H1 (cell line): ENCODE measurements around the gene ZNF512B. TPM values are rescaled to one million over a fixed set of nuclear protein-coding genes. Genes with fewer than 3 reads are reported as not detected.

Experiments used
- CTCF ChIA-PET: fragments of 300-600 bp; sonication (Branson Sonifier 250); formaldehyde crosslinking; loops from one replicate; lab custom pipeline; 2021; ENCODE audit not compliant: partially characterized antibody; lab: Charles Lee
- POLR2A ChIA-PET: fragments of 300-600 bp; sonication (Branson Sonifier 250); formaldehyde crosslinking; loops from one replicate; lab custom pipeline; 2021; ENCODE audit warnings: inconsistent platforms; ENCODE audit not compliant: partially characterized antibody; lab: Charles Lee
- DNase-seq, 2 experiments: peaks; one replicate each; pipeline versions ENCODE4 v3.0.0 to v3.0.0-alpha.2; 2010 to 2022; ENCODE audit warnings: low spot score in 2 of 2, low read depth in 1 of 2, mixed read lengths in 1 of 2
- FAIRE-seq: peaks from 2 replicates; lab custom pipeline; 2011; peaks lifted over from hg19 to GRCh38; lab: Jason Lieb, UNC
- H2AFZ ChIP-seq: 2 replicates; pipeline ENCODE4 v1.8.1; 2012; ENCODE audit warnings: low read length, inconsistent platforms
- H2AK5ac ChIP-seq: 2 replicates; pipeline ENCODE4 v1.6.1; 2013; ENCODE audit warnings: low read depth, low read length
- H2BK120ac ChIP-seq: replicated peaks from 2 replicates; pipeline ENCODE3; 2013; ENCODE audit warnings: low read depth, low read length, inconsistent platforms
- H2BK12ac ChIP-seq: 2 replicates; pipeline ENCODE4 v1.6.1; 2013; ENCODE audit warnings: low read depth, low read length
- H2BK15ac ChIP-seq: 2 replicates; pipeline ENCODE4 v1.6.1; 2013; ENCODE audit warnings: low read length
- H2BK20ac ChIP-seq: 2 replicates; pipeline ENCODE4 v1.6.1; 2013; ENCODE audit warnings: low read length
- H2BK5ac ChIP-seq: 2 replicates; pipeline ENCODE4 v1.6.1; 2013; ENCODE audit warnings: low read depth, low read length
- H3K14ac ChIP-seq: 2 replicates; pipeline ENCODE4 v1.6.1; 2013; ENCODE audit warnings: inconsistent platforms; ENCODE audit not compliant: insufficient read length
- H3K18ac ChIP-seq: 2 replicates; pipeline ENCODE4 v1.6.1; 2013; ENCODE audit warnings: low read length; ENCODE audit errors: extremely low read depth
- H3K23ac ChIP-seq: 2 replicates; pipeline ENCODE4 v1.6.1; 2013; ENCODE audit warnings: inconsistent platforms; ENCODE audit not compliant: insufficient read length
- H3K23me2 ChIP-seq: 2 replicates; pipeline ENCODE4 v1.6.1; 2013; ENCODE audit warnings: low read depth, low read length
- H3K27ac ChIP-seq: 2 replicates; pipeline ENCODE4 v1.6.1; 2011; ENCODE audit warnings: low read depth, low read length, inconsistent platforms
- H3K27me3 ChIP-seq, 4 experiments: replicated peaks in 1 of 4; 1 replicate in 1 of 4; 2 replicates in 3 of 4; pipeline versions ENCODE4 v1.6.1 to v1.8.1; 2011 to 2013; ENCODE audit warnings: low read length in 3 of 4, mild to moderate bottlenecking in 3 of 4, inconsistent platforms in 2 of 4, mixed read lengths in 2 of 4, moderate library complexity in 1 of 4; ENCODE audit not compliant: control insufficient read depth in 3 of 4, insufficient read depth in 3 of 4; ENCODE audit errors: extremely low read depth in 1 of 4
- H3K36me3 ChIP-seq, 4 experiments: 2 replicates each; pipeline versions ENCODE4 v1.6.1 to v1.8.1; 2011 to 2013; ENCODE audit warnings: mild to moderate bottlenecking in 4 of 4, low read length in 3 of 4, moderate library complexity in 2 of 4, control low read depth in 1 of 4, inconsistent platforms in 1 of 4; ENCODE audit not compliant: insufficient read depth in 4 of 4, control insufficient read depth in 2 of 4
- H3K4ac ChIP-seq: replicated peaks from 2 replicates; pipeline ENCODE3; 2013; ENCODE audit warnings: low read length, low read depth, mixed read lengths, inconsistent platforms; ENCODE audit not compliant: insufficient read length
- H3K4me1 ChIP-seq, 4 experiments: replicated peaks in 1 of 4; 1 replicate in 1 of 4; 2 replicates in 3 of 4; pipeline versions ENCODE4 v1.6.1 to v1.8.1; 2011 to 2013; ENCODE audit warnings: low read length in 3 of 4, inconsistent platforms in 2 of 4, mixed read lengths in 1 of 4; ENCODE audit not compliant: insufficient read depth in 4 of 4, control insufficient read depth in 3 of 4
- H3K4me2 ChIP-seq, 2 experiments: 2 replicates each; pipeline versions ENCODE4 v1.6.1 to v1.8.1; 2011 to 2013; ENCODE audit warnings: low read depth in 2 of 2, low read length in 2 of 2, control low read depth in 1 of 2, inconsistent platforms in 1 of 2, mild to moderate bottlenecking in 1 of 2; ENCODE audit not compliant: insufficient read depth in 1 of 2
- H3K4me3 ChIP-seq, 4 experiments: fragments of 200-600, 300-600 bp in 1 of 4; sonication (generic), shearing (Covaris generic), sonication (Bioruptor Twin) in 1 of 4; 2 replicates each; pipeline versions ENCODE4 v1.5.1 to v1.8.1; 2011 to 2016; ENCODE audit warnings: low read length in 4 of 4, low read depth in 3 of 4, control low read depth in 2 of 4, inconsistent platforms in 2 of 4, mild to moderate bottlenecking in 2 of 4, mixed read lengths in 1 of 4, moderate library complexity in 1 of 4; ENCODE audit not compliant: insufficient read depth in 2 of 4; ENCODE audit errors: extremely low read depth in 1 of 4
- H3K56ac ChIP-seq: replicated peaks from 2 replicates; pipeline ENCODE3; 2013; ENCODE audit warnings: low read depth, mild to moderate bottlenecking, mixed read lengths, low read length, inconsistent platforms; ENCODE audit not compliant: insufficient read length
- H3K79me1 ChIP-seq: 2 replicates; pipeline ENCODE4 v1.6.1; 2013; ENCODE audit warnings: low read depth, low read length, control low read depth
- H3K79me2 ChIP-seq, 2 experiments: 2 replicates each; pipeline versions ENCODE4 v1.6.1 to v1.8.1; 2012 to 2013; ENCODE audit warnings: low read length in 2 of 2, mild to moderate bottlenecking in 2 of 2, inconsistent platforms in 1 of 2; ENCODE audit not compliant: insufficient read depth in 2 of 2, control insufficient read depth in 1 of 2
- H3K9ac ChIP-seq, 4 experiments: replicated peaks in 1 of 4; 1 replicate in 1 of 4; 2 replicates in 3 of 4; pipeline versions ENCODE4 v1.6.1 to v1.8.1; 2011 to 2013; ENCODE audit warnings: low read depth in 3 of 4, low read length in 3 of 4, control low read depth in 2 of 4, mild to moderate bottlenecking in 2 of 4, moderate library complexity in 2 of 4, inconsistent platforms in 1 of 4; ENCODE audit errors: extremely low read depth in 1 of 4
- H3K9me3 ChIP-seq, 2 experiments: 2 replicates each; pipeline versions ENCODE4 v1.6.1 to v1.8.1; 2012 to 2013; ENCODE audit warnings: mild to moderate bottlenecking in 2 of 2, moderate library complexity in 2 of 2, control low read depth in 1 of 2, inconsistent platforms in 1 of 2, low read depth in 1 of 2, low read length in 1 of 2, mixed read lengths in 1 of 2; ENCODE audit not compliant: insufficient read depth in 2 of 2
- H4K20me1 ChIP-seq, 2 experiments: replicated peaks in 1 of 2; 2 replicates each; pipeline versions ENCODE3 to v1.8.1; 2011 to 2013; ENCODE audit warnings: inconsistent platforms in 2 of 2, low read length in 2 of 2, mild to moderate bottlenecking in 1 of 2; ENCODE audit not compliant: insufficient read depth in 2 of 2, control insufficient read depth in 1 of 2
- H4K5ac ChIP-seq: 2 replicates; pipeline ENCODE4 v1.6.1; 2013; ENCODE audit warnings: low read length, low read depth, mixed read lengths, inconsistent platforms; ENCODE audit not compliant: insufficient read length
- H4K8ac ChIP-seq: 2 replicates; pipeline ENCODE4 v1.8.0; 2013; ENCODE audit warnings: mild to moderate bottlenecking, moderate library complexity, low read length, inconsistent platforms; ENCODE audit not compliant: insufficient read depth; ENCODE audit errors: extremely low read depth
- H4K91ac ChIP-seq: replicated peaks from 2 replicates; pipeline ENCODE3; 2013; ENCODE audit warnings: low read length, mixed read lengths, inconsistent platforms; ENCODE audit not compliant: insufficient read length
- CBX8 ChIP-seq: fragments of 300-800, 300-1000 bp; sonication (generic); IDR thresholded peaks from 2 replicates; pipeline ENCODE4 v1.7.1; 2016; ENCODE audit warnings: low read depth, low read length, borderline replicate concordance
- E2F6 ChIP-seq: IDR thresholded peaks from 2 replicates; pipeline ENCODE4 v1.6.1; 2012; ENCODE audit warnings: inconsistent platforms
- EGR1 ChIP-seq: IDR thresholded peaks from 2 replicates; pipeline ENCODE4 v1.6.1; 2011; ENCODE audit warnings: low read depth, low read length, borderline replicate concordance
- MAFK ChIP-seq: IDR thresholded peaks from 2 replicates; pipeline ENCODE4 v1.6.1; 2012; ENCODE audit warnings: low read depth, mild to moderate bottlenecking, improper control_type of control experiment, low read length
- TAF1 ChIP-seq: IDR thresholded peaks from 2 replicates; pipeline ENCODE4 v1.6.1; 2011; ENCODE audit warnings: mild to moderate bottlenecking, low read depth, low read length
- TBP ChIP-seq: IDR thresholded peaks from 2 replicates; pipeline ENCODE4 v1.6.1; 2011; ENCODE audit warnings: low read depth, low read length, improper control_type of control experiment
- WGBS, 2 experiments: shearing (Covaris generic) in 1 of 2; methylation state at CpG; one replicate each; pipeline versions ENCODE4 v1.1.6 to v1.1.7; 2013 to 2015; ENCODE audit warnings: low lambda C conversion rate in 2 of 2, mixed read lengths in 2 of 2, inconsistent platforms in 1 of 2, low coverage in 1 of 2, missing lambda C conversion rate in 1 of 2; ENCODE audit not compliant: insufficient replicate concordance in 2 of 2, insufficient coverage in 1 of 2, insufficient read length in 1 of 2; ENCODE audit errors: extremely low coverage in 1 of 2, missing lambda C conversion rate in 1 of 2; 5-methylcytosine and 5-hydroxymethylcytosine counted together
- polyA plus RNA-seq, 7 experiments: library from polyadenylated mRNA; depleted of rRNA in 3 of 7; stranded (reverse) in 5 of 7; unstranded in 2 of 7; fragments of >200 nt in 5 of 7; fragments of 200-250 nt in 2 of 7; gene quantifications; 1 replicate in 5 of 7; 2 replicates in 1 of 7; 4 replicates in 1 of 7; pipeline versions ENCODE4 v1.2.1 to v1.2.3, GENCODE V29; 2011 to 2013; ENCODE audit warnings: missing spikeins in 2 of 7, mixed read lengths in 2 of 7
- total RNA-seq: library from RNA; stranded (reverse); fragmentation: NEBNext Ultra II Directional; extraction: Animal tissue kit (Norgen Biotek cat#: 25700); gene quantifications from 2 replicates; pipeline ENCODE4 v1.2.1, GENCODE V29; 2021
- TF ChIP-seq, protein P1 (sequence below), 3 experiments: IDR thresholded peaks; 1 replicate in 2 of 3; 2 replicates in 1 of 3; pipeline versions ENCODE4 v1.5.1 to v1.6.1; 2011; ENCODE audit warnings: low read length in 3 of 3, mild to moderate bottlenecking in 3 of 3, inconsistent platforms in 2 of 3, low read depth in 1 of 3, moderate library complexity in 1 of 3; ENCODE audit not compliant: insufficient read depth in 1 of 3; ENCODE audit errors: control extremely low read depth in 1 of 3

The ZNF512B gene
- total and polyA plus RNA-seq, 2 of the 8 experiments (the other 6 are each of a cell fraction or from before 2014, with no cell fraction given): 7.3 to 26.6 TPM

- no peak overlapping the region for H2AFZ ChIP-seq
- DNase-seq: peak; percentile 86 to 96
- H3K79me2 ChIP-seq: peaks cover 0 to 8% of the 10 kb centered on the region in 2 experiments; a peak in 1 of 4 replicates
- peak overlapping the region; percentile 93 for H3K18ac ChIP-seq
- peaks cover 5 to 25% of the 10 kb centered on the region in 2 experiments for H4K20me1 ChIP-seq
- no peak overlapping the region for H3K23ac ChIP-seq
- peak overlapping the region; percentile 83; the same call in 1 of the 2 replicates for H2BK5ac ChIP-seq
- peaks cover 3 to 21% (median 14%) of the 10 kb centered on the region in 4 experiments; a peak in 5 of 8 replicates for H3K36me3 ChIP-seq
- no peak overlapping the region for H3K56ac ChIP-seq
- H4K5ac ChIP-seq: peak overlapping the region; percentile 45
- H2AK5ac ChIP-seq: no peak overlapping the region
- H3K27ac ChIP-seq: peak overlapping the region; percentile 71; the same call in 1 of the 2 replicates
- H2BK20ac ChIP-seq: no peak overlapping the region
- peak overlapping the region in 3 of 4 experiments; percentile 5 to 51 (median 45); a peak in 5 of 7 replicates for H3K9ac ChIP-seq
- no peak for FAIRE-seq
- peak overlapping the region; percentile 39; the same call in 1 of the 2 replicates for H2BK12ac ChIP-seq
- H3K27me3 ChIP-seq: no peaks in the 10 kb centered on the region
- no peaks in the 10 kb centered on the region for H3K79me1 ChIP-seq
- H4K8ac ChIP-seq: peak overlapping the region; percentile 22
- H2BK15ac ChIP-seq: peak overlapping the region; percentile 46; the same call in 1 of the 2 replicates
- no peak overlapping the region for H2BK120ac ChIP-seq
- H3K14ac ChIP-seq: no peak overlapping the region
- no peak overlapping the region for H3K4ac ChIP-seq
- peaks cover 12% of the 10 kb centered on the region for H3K23me2 ChIP-seq
- H3K4me3 ChIP-seq: peak overlapping the region; percentile 38 to 55 (median 44)
- peaks cover 0 to 28% (median 13%) of the 10 kb centered on the region in 4 experiments; a peak in 6 of 7 replicates for H3K4me1 ChIP-seq
- WGBS, 2 experiments: 30% methylated on average over 29 of the region's 39 CpGs; no CpG with 5 or more reads in 1 of the 2 experiments
- H4K91ac ChIP-seq: peak overlapping the region; percentile 68
- CTCF ChIA-PET: interaction anchor here (0.5 to 5.4 kb wide), 8 partner anchors 8 to 522 kb away, joined by 3 to 28 read pairs (median 6); partner anchors contain the start of gene PRPF6
- POLR2A ChIA-PET: interaction anchor here (0.6 to 7.8 kb wide), 13 partner anchors 11 to 390 kb away, joined by 3 to 68 read pairs (median 3); partner anchors contain the start of genes PRPF6, SAMD10 and UCKL1
- H3K9me3 ChIP-seq: no peaks in the 10 kb centered on the region
- peak overlapping the region; percentile 73 to 98 for H3K4me2 ChIP-seq
- TF ChIP-seq, protein P1, sequence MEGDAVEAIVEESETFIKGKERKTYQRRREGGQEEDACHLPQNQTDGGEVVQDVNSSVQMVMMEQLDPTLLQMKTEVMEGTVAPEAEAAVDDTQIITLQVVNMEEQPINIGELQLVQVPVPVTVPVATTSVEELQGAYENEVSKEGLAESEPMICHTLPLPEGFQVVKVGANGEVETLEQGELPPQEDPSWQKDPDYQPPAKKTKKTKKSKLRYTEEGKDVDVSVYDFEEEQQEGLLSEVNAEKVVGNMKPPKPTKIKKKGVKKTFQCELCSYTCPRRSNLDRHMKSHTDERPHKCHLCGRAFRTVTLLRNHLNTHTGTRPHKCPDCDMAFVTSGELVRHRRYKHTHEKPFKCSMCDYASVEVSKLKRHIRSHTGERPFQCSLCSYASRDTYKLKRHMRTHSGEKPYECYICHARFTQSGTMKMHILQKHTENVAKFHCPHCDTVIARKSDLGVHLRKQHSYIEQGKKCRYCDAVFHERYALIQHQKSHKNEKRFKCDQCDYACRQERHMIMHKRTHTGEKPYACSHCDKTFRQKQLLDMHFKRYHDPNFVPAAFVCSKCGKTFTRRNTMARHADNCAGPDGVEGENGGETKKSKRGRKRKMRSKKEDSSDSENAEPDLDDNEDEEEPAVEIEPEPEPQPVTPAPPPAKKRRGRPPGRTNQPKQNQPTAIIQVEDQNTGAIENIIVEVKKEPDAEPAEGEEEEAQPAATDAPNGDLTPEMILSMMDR (IDR thresholded peaks at IDR 0.05; ENCODE audit: control extremely low read depth in 1 of 3, insufficient read depth in 1 of 3, low read depth in 1 of 3, low read length in 3 of 3): no peak
- TF ChIP-seq TBP (no peak), TAF1 (no peak), EGR1 (0 out of 2 replicates have a peak, but pooled peaks have one; percentile 16), MAFK (no peak), CBX8 (no peak), E2F6 (no peak)
These were observed 28.2 kb downstream of the ZNF512B start for GRCh38 chr20:63941282-63942081.
